GM21360 (cell line): ENCODE data around the gene TEAD4.
A peak's percentile ranks its signal among the peaks of the same experiment; 100 is the strongest.

Experiments
- ATAC-seq: cut with Tn5 transposase; IDR thresholded peaks from one replicate; pipeline ENCODE4 v1.9.1; 2021; ENCODE audit warnings: mild to moderate bottlenecking, moderate library complexity; ENCODE audit not compliant: unreplicated experiment

The TEAD4 gene

DNA sequence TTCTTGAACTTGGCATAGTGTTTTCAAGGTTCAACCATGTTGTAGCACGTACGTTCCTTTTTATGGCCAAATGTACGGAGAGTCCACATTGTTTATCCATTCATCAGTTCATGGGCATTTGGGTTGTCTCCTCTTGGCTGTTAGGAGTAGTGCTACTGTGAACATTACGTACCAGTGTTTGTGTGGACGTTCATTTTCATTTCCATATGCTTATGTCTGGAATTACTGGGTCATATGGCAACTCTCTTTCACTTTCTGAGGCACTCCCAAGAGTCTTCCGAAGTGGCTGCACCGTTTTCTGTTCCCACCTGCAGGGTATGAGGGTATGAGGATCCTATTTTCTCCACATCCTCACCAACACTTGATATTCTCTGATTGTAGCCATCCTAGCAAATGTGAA lies 68.9 kb downstream of the TEAD4 start:
- no peak for ATAC-seq

DNA sequence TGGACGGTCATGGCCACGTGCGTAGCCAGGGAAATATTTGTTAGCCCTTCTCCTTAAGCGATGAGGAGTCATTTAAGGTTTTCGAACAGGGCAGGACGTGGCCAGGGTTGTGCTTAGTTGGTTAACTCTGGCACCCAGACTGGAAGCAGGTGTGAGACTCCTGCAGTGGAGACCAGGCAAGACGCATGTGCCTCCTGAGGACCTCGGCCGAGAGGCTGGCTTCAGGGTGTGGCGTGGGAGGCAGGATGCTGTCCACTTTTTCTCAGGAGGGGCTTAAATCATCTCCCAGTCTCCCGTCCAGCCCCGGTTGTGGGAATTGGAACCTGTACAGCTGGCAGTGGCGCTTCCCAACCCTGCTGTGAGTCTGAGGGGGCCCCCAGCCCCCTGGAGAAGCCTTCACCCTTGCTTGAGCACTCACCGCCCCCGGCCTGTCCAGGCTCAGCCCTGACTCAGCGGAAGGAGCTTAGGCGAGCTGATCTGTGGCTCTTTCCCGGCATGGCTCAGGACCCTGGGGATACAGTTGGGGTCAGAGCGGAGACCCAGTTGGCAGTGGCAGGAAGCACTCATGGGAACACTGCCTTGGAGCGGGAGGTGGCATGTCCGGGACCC lies 71.7 kb downstream of the TEAD4 start:
- no peak for ATAC-seq

DNA sequence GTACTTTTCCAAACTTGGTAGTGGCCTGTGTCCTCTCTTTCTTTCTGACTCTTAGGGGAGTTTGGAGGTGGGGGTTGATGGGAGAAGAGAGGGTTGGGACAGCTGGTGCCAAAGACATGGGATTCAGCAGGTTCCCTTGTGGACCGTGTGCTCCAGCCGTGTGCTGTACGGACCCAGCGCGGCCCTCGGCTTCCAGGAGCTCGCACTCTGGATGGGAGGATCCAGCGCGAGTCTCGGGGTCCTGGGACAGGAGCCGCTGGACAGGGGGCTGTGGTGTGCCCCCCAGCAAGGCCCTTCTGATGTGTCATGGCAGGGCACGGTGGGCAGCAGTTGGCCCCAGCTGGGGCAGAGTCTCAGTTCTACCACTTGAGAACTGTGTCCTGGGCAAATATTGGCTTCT lies 73.0 kb downstream of the TEAD4 start:
- ATAC-seq, result no peak

DNA sequence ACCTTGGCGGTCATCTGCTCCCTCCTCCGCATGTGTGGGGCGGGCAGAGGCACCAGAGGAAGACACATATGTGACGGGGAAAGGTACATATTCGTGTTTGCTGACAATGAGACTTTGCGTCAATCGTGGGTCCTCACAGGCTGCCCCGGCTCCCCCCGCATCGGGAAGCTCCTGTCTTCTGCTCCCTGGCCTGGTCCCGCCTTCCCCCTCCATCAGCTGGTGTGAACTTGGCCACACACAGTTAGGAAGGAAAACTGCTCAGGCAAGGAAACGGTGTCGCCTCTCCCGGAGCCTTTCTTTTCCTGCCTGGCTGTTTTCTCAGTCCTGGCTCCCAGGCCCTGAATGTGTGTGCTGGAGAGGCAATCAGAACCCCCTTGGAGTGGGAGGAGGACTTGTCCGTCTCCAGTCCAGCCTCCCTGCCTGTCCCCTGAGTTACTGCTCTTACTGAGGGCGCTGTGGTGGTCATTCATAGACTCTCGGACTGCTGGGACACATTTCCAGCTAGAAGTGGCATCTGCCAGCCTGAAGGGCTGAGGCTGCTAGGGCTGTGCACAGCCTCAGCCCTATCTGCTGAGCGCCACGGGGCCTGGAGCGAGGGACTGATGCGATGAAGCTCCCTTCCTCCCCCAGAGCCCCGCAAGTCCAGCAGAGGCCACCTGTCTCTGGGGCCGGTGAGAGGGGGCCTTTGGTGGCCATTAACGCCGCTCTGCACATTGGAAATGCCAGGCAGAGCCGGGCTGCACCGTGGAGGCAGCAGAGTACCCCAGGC lies 73.8 kb downstream of the TEAD4 start:
- ATAC-seq, result no peak

DNA sequence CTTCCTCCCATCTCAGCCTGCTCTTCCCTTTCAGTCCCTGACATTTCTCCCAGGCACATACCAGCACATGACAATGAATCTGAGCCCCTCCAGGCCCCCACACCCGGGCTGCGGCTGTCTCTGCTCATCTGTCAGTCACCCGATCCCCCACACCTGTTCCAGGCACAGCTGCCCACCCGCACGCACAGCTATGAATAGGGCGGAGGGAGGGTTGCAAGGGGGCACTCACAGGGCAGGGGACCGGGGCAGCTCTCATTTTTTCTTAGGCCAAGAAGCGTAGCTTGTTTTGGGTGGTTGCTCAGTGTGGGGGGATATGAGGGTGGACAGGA lies 74.3 kb downstream of the TEAD4 start:
- ATAC-seq, result no peak

DNA sequence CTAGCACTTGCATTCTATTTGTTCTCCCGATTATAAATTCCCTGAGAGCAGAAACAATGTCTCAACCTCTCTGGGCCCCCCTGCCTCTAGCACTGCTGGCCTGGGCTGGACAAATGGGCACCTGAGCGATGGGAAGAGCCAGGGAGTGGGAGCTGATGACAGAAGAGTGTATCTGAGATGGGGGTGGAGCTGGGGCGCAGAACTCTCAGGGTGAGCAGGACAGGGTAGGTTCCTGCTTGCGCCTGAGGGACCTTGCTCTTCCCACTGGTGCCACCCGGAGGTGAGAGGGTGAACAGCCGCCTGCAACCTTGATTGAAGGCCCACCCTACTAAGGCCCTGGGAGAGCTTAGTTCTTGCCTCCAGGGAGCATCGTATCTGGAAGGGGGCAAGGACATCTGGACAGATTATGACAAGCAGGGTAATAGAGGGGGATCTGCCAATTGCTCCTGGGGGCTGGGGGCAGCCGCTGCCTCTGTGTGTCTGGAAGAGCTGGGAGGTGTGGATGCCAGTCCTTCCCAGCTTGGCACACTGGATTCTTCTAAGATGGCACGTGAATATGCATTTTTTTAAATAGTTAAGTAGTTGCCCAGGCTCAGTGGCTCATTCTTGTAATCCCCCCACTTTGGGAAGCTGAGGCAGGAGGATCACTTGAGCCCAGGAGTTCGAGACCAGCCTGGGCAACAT lies 75.0 kb downstream of the TEAD4 start:
- no peak for ATAC-seq

DNA sequence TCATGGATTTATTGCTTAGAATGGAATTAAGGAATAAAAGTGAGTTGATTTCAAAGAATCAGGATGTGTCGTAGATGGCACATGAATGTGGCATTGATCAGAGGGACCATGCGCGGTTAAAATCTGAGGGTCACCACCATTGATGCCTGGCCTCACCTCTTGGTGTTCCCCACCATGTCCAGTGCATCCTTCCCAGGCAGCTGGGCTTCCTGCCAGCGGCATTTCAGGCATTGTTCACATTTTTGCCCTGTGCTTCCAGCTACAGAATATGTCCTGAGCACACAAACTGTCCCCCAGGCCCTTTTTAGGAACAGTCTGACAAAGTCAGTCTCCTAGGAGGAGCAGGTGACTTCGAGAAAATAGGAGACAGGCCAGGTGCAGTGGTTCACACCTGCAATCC lies 76.0 kb downstream of the TEAD4 start:
- ATAC-seq, result no peak

DNA sequence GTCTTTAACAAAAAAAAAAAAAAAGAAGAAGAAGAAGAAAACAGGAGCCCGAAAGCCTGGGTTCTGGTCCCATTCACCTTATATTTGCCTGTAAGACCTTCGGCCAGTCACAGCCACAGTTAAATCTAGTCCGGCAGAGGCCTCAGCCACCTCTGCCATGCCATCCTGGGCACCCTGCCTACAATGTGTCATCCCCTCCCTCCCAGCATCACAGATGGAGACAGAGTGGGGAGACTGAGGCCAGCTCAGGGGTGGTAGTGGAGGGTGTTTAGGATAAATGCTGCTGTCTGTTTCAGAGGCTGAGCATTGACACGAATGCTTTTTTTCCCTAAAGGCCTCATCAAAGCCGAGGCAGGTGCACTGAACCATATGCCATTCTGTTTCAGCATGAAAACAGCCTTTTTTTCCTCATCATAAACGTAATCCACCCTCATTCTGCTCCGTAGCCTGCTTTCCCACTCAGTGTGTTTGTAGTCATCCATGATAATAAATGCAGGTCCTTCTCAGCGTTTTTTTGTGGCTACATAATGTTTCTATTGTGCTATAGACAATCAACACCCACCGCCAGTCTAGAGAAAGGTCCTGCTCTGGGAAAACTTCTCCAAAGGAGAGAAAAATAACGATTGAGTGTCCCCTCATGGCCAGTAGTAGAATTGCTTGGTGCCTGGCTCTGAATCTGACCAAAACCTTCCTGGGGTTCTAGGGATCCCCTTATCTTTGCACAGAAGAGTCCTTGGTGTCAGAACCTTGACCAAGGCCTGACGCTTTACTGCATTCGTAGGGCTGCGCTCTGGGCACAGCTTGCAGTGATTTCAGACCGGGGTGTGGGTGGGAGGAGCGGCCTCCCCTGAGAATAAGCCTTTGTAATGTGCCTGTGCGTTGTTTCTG lies 76.9 kb downstream of the TEAD4 start:
- no peak for ATAC-seq

DNA sequence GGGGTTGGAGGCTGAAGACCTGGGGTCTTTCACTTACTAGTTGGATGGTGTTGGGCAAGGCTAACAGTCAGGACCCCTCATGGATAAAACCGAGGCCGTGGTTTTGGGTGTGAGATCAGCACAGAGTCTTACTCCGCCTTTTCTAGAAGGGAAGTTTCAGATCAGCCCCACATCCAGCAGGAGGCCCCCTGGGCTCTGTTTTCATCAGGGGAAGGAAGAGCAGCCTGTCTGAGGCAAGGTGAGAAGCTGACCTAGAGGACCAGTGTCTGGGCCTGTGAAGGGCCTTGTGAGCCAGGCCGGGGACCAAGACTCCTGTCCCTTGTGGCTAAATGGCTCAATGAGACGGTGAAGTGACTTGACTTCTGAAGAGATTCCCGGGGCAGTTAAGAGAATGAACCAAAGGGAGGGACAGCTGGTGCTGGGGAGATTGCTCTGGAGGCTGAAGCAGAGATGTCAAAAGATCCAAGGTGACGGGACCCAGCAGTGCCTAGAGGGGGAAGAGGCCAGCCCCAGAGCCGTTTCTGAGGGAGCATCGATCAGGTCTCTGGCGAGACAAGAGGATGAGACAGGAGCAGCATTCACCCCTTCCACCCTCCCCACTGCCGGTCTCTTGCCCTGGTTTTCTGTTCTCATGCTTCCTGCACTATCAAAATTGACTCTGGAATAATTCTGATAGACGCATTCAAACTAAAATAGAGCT lies 77.9 kb downstream of the TEAD4 start:
- ATAC-seq, result no peak

DNA sequence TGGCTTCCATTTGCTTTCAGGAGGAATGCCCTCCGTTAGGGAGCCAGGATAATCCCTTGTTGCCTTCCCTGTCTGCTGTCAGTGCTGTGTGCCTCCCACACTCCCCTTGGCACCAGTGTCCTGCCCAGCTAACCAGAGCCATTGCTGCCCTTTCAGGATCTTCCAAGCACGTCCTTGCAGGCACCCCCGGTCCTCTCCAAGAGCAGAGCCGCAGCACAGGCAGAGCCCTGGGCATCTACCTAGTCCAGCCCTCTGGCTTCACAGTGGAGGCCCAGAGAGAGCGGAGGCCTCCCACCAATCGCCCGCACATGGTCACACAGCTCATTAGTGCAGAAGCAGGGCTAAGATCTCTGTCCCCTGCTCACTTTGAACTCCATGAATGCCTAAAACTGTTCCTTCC lies 79.0 kb downstream of the TEAD4 start:
- no peak for ATAC-seq

DNA sequence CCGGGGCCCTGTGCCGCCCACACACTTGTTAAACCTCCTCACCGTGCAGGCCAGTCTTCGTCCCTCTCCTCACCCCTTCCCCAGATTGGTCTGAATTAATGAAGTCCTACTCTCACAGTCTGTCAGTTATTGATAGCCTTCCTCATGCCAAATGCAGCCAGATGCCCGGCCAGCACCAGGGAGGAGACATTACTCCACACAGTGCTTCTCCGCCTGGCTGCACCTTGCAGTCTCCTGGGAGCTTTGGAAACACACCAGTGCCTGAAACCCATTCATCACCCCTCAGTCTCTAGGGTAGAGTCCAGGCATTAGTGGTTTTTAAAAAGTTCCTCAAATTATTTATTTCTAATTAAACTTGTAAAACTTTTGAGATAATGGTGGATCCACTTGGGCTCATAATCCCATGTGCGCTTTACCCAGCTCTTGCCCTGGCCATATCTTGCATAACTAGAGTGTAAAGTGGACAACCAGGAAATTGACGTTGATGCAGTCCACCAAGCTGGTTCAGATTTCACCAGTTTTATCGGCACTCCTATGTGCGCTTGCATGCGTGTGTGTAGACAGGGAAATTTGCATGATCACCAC lies 79.8 kb downstream of the TEAD4 start:
- ATAC-seq, result no peak

DNA sequence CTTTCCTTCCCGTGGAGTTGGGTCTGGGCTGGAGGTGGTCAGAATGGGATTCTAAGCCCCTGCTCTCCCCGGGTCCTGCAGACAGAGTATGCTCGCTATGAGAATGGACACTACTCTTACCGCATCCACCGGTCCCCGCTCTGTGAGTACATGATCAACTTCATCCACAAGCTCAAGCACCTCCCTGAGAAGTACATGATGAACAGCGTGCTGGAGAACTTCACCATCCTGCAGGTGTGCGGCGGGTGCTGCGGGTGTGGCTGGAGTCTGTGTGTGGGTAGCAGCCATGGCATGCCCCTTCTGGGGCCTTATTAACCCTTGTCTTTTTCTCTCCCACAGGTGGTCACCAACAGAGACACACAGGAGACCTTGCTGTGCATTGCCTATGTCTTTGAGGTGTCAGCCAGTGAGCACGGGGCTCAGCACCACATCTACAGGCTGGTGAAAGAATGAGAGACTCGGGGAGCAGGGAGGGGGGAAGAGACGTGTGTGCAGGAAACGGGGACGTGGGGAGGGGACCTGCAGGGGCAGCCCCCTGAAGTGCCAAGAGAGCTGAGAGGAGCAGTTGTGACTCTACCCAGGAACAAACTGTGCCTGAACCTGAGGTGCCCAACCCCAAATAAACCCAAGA lies 80.9 kb downstream of the TEAD4 start:
- ATAC-seq, result no peak

DNA sequence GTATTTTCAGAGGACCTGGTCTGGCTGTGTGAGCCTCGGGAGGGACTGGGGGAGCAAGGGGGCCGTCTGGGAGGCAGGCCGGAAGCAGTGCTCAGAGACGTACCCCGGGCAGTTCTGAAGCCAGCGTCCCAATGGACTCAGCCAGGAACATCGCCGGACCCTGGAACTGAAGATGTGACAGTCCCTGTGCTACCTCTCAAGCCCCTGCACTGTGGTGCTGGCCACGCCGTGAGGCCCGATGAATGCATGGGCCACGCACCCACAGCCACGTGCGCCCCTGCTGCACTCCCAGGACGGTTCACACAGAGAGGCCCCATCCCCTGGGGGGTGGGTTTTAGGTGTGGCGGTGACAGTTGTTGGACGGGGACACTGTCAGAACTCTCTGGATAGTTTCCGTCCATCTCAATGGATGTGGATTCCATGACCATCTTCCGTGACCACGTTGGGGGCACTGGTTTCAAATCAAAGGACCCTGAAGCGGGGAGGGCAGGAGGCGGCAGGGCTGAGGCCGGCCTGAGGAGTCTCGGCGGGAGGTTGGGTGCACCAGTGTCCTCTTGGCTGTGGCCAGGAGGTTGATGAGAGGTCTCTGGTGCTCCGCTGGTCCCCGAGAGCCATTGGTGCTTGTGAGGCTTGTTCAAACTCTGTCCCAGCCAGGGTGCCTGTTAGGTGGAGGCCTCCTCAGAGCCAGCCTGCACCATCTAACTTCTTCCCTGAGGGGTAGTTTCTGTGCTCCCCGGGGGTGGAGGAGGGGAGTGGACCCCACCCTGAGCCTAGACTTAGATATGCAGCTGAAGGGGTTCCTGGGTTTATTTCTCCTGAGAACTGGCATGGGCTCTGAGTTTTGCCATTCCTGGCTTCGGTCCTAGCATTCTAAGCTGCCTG lies 81.7 kb downstream of the TEAD4 start:
- no peak for ATAC-seq

DNA sequence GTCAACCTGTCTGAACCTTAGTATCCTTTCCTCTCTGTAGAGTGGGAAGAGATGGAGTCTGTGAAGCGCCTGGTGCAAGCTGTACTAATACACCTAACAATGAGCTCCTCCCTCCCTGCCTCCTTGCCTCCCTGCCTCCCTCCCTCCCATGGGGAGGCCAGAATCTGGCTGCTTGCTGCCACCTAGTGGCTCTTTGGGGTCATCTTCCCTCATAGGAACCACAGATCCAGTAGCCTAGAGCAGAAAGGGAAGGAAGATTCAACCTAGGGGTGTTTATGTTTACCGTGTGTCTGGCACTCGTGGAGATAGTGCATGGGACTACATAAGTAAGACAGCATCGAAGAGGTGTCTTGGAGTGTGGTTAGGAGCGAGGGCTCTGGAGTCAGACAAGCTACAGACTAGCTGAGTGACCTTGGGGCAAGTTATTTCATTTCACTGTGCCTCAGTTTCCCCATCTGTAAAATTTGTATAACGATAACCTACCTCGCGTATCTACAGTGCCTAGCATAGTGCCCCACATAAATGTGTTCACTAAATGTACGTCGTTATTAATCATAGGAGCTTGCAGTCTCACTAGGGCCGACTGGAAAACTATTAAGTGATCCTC lies 82.5 kb downstream of the TEAD4 start:
- peak; percentile 69 for ATAC-seq

DNA sequence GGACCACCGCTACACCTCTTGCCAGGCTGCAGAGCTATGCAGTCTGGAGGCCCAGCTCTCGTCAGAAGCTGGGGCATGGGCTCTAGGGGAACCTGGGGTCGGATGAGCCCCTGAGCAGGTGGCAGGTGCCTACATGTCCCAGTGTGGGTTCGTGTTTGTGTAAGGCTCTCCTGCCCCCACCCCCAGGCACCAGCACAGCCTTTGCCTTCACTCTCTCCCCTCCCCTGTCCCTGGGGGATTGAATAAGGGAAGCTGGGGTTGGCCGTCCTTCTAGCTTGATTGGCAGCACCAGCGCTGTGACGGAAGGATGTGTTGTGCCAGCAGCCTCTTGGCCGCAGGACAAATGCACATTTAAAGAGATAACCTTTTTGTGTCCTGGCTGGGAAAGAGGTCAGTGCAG lies 83.2 kb downstream of the TEAD4 start:
- no peak for ATAC-seq

DNA sequence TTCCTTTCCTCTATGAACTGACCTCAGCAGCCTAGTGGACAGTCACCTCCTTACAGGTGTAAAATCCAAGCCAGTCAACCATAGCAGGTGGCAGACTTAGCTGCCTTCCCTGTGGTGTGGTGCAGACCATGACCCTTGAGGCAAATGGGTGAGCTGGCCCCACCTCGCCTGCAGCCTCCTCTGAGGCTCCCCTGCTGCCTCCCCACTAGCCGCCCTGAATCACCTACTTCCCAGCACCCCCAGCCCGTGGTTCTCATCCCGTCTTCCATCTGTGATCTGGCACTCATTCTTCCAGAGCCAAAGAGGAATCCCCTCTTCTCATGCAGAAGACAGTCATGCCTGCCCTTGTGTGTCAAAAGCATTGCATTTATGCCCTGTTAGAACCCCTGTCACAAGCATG lies 83.6 kb downstream of the TEAD4 start:
- ATAC-seq, result no peak

DNA sequence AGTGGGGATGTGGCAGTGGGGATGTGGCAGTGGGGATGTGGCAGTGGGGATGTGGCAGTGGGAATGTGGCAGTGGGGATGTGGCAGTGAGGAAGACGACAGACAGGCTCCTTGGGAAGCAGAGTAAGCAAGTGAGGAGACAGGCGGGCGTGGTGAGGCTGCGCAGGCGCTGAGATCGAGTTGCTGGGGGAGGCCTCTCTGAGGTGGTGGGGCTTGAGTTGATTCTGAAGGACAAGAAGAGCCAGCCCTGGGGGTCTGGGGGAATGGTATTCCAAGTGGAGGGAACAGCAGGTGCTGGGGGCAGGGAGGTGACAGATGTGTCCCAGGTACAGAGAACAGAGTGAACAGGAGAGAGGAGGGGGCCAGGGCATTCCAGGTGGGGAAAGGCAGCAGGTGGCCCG lies 84.2 kb downstream of the TEAD4 start:
- ATAC-seq, result no peak

DNA sequence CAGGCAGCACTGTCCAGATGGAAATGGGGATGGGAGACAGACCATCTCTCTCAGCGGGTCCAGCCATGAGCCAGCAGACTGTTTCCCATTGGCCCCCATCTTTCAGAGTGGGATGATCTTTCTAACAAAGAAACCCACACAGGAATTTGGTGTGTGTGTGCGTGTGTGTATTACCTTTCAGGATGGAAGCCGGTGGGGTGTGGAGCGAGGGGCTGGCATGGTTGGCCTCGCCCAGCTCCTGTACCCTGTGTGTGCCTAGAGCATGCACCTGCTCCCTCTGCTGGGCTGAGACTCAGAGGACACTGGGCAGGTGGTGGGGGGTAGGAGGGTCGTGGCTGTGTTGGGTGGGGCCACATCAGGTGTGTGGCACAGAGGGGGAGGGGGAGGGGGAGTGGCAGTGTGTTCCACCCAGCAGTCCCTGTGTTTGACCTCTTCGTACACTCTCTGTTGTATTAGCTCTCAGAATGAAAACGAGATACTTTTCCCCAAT lies 85.0 kb downstream of the TEAD4 start:
- ATAC-seq, result no peak
